NCI-H226 (cell line): ENCODE results near the gene CHST14.
A peak's percentile ranks its signal among the peaks of the same experiment; 100 is the strongest.

Experiments used
- DNase-seq: peaks from one replicate; pipeline ENCODE4 v3.0.0-alpha.2; 2015

CHST14 gene, protein sequence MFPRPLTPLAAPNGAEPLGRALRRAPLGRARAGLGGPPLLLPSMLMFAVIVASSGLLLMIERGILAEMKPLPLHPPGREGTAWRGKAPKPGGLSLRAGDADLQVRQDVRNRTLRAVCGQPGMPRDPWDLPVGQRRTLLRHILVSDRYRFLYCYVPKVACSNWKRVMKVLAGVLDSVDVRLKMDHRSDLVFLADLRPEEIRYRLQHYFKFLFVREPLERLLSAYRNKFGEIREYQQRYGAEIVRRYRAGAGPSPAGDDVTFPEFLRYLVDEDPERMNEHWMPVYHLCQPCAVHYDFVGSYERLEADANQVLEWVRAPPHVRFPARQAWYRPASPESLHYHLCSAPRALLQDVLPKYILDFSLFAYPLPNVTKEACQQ

DNA sequence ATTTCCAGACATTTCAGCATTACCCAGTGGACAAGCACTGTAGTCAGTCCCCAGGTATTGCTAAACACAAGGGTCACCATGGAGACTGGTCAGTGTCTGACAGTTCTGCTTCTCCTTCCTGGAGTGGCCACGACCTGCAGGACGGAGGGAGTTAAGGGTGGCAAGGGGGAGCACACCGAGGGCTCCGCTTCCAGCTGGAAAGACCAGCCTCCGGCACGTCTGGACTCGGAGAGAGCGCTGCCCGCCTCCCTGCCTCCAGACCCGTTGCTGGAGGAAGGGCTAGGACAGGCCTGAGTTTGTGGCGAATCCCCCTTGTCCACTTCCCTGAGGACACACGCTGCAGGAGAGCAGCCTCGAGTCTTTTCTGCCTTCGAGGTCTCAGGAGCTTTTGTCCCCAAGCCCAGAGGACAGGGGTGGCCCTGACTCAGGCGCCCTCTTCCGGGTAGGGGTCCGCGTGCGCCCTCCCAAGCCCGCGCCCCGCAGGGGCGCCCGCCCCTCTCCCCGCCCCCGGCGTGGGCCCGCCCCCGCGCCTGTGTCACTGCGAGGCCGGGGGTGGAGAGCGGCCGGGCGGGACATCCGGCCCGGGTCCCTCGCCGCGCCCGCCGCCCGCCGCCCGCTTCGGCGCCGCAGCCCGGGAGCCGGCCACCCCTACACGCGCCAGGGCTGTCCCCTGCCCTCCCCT, at the start of gene CHST14:
TSS of gene CHST14 (plus strand) at position 562 of the 682 bp plus-strand sequence. CDS start 230 bp downstream, outside the sequence.
- DNase-seq: no peak

DNA sequence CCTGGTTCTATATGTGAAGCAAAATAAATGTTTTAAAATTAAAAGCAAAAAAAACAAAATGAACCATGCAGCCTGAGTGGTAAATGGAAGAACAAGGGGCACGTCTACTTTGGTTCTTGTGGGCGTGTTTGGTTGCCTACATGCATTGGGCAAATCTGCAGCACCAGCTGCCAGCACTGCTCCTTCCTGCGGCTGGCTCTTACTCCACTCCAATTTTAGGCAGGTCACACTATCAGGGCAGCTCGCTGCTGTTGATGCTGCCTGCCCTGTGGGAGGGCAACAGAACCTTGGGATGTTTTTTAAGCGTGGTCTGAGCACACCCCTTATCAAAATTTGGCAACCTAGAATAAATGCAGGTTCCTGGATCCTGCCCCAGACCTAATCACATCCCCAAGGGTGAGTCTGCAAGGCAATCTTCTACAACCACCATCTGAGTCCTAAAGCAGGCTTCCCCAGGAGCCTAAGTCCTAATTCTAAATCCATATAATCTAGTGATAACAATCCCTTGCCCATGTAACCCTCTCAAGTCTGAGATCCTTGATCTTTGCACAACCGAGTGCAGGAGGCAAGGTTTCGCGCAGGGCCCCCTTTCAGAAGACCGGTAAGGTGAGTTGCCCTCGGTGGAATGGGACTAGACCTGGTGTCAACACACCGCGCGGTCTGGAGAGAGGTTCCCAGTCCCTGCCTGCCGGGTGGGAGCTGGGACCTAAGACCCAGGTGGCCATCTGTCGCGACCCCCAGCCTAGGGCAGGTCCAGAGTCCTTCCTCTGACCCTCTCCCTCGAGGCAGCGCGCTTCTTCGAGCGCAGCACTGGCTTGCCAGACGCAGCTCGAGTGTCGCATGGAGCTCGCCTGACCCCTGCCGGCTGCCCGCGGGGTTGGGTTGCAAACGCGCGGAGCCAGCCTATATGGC, 49.3 kb upstream of the CHST14 start:
- DNase-seq: no peak

DNA sequence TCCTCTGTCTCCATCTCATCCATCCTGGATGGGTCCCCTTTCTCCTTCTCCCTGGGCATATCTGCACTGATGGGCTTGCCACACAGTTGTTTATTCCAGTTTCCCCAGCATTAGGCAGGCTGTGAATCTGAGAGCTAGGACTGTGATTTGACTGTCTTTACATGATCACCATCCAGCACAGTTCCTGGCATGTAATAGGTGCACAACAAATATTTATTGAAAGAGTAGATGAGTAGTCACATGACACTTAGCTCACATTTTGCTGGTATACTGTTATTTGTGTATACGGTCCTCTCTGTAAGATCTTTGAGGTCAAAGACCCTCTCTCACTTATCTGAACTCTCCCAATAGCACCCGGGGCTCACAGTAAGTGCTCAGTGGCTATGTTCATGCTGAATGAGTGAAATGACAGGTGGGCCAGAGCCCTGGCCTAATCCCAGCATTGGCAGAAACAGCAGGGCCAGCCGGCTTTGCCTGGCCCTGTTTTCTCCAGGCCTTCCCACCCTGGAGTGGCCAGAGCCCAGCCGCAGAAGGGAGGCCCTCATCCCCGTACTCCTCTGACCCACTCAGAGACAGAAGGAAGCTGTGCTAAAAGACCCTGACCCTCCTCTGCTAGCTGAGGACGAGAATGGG, 46.2 kb upstream of the CHST14 start:
- no peak for DNase-seq

DNA sequence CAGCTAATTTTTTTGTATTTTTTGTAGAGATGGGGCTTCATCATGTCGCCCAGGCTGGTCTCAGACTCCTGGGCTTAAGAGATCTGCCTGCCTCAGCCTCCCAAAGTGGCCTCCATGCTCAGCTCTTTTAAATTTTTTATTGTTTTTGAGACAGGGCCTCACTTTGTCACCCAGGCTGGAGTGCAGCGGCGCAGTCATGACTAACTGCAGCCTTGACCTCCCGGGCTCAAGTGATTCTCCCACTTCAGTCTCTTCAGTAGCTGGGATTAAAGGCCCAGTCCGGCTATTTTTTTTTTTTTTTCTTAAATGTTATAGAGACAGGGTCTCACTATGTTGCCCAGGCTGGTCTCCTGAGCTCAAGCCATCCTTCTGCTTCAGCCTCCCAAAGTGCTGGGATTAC, 45.1 kb upstream of the CHST14 start:
- no peak for DNase-seq

DNA sequence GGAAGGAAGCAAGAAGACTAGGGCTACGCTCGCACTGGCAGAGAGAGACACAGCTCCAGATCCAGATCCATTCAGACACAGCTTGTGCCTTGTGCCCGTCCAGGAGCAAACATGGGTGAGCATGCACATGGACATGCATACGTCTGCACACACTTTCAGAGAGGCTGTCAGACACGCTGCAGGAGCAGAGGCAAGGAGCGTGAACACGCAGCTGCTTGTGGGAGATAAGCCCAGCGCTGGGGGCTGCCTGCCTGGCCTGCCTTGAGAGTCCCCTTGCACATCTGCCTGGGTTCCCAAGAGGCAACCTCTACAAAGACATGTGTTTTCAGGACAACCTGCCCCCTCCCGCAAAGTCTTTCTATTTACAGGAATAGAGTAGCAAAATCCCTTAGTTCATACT, 43.6 kb upstream of the CHST14 start:
- no peak for DNase-seq

DNA sequence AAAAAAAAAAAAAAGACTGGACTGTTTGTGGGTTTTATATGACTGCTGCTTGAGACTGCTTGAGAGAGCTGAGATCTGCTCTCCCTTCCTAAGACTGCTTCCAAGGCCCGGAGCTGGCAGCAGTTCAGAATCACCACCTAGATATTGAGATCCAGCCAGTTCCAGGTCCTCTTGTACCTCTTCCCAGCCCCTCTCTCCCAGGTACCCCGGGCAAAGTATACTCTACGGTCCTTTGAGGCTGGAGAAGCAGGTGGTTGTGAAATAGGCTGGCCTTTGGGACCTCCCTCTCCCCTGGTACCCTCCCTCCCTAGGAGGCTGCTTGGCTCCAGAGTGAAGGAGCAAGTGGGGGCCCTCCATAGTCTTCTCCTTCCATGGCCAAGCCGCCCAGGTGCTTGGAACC, 42.6 kb upstream of the CHST14 start:
- DNase-seq: no peak

DNA sequence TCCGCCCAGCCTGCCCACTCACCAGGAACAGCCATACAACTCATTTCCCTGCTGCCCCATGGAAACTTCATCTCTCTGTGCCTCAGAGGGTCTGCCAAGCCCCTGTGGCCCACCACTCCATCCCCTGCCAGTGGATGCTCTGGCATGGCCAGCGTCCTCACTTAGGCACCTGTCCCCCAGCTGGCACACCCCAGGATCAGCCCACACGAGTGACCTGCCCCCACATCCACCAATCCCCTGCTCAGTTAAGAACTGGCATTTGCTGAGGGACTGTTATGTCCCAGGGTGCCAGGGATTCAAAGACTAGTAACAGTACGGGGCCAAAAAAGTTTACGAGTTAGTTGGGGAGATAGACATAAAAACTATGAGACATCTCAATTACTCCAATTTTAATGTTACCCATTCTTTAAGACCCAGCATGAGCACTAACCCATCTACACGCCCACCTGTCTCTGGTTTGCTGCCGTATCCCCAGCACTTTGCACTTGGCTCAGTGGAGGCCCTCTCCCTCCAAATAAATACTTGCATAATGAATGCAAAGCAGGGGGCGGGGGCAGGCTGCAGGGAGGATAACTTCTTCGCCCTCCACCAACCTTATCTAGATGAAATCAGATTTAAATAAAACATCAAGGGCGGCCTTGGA, 41.6 kb upstream of the CHST14 start:
- DNase-seq: no peak

DNA sequence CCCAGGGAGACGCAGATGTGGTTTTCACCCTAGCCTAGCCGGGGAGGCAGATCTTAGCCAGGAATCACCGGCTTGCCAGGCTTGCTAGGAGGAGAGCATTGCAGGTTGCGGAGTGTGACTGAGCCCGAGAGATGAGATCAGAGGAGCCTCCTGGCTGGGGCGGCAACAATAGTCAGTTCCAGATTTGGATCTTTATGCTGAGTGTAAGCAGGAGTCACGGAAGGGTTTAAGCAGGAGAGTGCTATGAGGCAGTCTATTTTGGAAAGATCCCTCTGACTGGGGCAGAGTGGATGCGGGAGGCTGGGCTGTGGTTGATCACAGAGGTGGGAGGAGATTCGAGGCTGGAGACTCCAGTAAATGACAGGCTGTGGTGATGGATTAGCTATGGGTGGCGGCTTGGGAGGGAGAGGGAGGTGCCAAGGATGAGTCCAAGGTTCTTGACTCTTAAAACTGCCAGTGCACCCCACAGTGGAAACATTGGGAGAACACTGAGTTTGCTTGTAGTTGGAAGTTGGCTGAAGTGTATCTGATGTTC, 40.4 kb upstream of the CHST14 start:
- DNase-seq: peak; percentile 56

DNA sequence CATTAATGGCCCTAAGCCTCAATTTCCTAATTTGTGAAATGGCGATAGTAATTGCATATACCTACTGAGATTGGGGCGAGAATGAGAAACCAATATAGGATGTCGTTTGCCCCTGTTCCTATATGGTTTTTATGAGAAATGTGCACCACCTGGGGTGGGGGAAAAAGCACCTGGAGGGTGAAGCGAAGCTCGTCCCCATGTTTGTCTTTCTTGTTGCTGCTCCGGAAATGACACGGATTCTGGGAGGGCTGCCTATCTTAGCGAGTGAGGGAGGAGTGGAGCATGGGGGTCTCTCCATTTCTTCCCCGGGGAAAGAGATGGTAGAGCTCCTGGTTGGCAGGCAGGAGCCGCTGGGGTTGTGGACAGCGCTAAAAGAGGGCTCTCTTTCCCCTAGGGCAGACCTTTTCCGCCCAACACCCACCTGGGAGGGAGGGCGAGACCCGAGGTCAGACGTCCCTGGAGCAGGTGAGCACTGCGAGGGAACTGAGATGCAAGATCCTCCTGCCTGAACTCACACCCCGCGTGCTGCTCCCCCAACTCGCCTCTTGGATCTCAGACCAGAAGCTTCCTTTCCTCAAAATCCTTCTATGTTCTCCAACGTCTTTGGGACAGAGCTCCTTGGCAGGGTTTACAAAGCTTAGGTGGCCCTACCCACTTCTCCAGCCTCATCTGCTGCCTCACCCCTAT, 35.6 kb upstream of the CHST14 start:
- no peak for DNase-seq

DNA sequence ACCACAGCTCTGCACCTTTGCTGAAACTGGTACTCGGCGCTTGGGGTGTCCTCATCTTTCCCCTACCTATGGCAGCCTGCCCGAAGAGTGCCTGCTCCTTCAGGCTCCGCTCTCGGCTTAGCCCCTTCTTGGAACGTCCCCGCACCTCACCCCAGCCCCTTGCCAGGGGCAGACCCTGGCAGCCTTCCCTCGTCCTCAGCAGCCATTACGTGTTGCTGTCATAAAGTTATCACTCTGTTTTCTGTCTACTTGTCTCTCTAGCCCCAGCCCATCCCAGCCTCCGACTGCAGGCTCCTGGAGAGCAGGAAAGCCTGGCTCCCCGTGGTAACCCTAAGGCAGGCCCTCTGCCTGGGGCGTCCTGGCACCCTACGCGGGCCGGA, 35.1 kb upstream of the CHST14 start:
- no peak for DNase-seq

DNA sequence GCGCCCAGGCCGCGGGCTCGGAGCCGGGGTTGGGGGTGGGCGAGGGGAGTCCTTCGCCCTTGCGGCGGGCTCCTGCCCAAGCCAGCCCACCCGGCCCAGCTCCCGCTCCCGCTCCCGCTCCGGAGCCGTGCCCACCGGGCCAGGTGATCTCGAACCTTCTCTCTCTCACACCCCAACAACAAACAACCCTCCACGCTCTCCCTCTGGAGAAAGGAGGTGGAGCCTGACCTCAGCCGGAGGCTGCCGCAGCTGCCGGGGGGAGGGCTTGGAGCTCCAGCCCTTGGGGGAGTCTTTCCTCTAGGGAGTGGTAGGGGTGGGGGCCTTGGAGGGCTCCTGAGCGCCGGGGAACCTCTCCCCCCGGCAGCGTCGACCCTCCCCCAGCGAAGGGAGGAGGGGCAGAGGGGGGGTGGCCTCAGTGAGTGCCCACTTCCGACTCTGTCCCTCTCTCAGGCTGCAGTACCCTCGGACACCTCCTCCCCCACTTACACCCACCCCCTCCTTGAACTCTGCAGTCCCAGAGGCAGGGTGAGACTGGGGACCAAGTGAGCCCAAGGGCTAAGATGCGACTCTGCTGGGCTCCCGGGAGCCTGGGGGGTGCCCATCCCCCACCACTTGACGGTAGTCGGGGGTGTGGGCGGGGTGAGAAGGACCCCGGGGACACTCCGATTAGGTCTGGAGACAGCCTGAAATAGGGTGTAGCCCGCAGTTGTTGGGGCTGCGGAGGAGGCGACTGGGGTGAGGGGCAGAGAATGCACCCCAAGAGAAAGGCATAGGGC, 34.5 kb upstream of the CHST14 start:
- DNase-seq: no peak

DNA sequence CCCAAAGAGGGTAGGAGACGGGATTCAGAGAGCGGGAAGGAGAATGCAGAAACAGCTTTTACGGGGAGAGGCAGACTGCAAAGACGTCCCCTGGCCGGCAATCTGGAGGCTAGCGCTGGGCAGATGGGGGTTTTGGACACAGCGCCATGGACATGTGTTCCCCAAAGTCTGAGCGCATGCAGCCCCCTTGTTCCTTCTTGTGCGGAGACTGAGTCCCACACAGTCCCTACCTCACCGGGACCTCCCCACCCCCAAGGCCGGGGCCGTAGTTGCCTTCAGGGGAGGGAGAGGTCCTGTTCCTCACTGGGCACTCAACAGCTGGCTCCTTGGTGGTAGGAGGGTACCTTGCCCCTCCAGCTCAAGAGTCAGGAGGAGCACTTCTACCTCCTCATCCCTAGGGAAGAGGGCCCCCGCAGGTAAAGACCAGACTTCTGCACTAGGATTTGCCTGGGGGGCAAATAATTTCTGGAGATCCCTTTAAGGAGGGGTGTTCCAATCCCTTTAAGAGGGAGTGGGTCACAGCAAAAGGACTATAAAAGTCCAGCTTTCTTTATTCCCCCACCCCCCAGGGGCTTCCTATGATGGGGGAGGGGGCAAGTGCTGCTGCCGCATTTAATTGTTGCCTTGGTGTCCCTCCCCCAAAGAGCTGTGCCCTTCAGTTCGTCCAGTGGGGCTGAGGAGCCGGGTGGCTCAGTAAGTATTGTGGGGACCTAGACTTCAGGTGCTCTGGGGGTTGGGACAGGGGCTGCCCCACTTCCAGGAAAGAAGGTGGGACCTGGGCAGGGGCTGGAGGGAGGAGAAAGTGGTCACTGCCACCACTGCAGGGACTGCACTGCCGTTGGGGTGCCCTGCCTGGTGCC, 33.7 kb upstream of the CHST14 start:
- no peak for DNase-seq

DNA sequence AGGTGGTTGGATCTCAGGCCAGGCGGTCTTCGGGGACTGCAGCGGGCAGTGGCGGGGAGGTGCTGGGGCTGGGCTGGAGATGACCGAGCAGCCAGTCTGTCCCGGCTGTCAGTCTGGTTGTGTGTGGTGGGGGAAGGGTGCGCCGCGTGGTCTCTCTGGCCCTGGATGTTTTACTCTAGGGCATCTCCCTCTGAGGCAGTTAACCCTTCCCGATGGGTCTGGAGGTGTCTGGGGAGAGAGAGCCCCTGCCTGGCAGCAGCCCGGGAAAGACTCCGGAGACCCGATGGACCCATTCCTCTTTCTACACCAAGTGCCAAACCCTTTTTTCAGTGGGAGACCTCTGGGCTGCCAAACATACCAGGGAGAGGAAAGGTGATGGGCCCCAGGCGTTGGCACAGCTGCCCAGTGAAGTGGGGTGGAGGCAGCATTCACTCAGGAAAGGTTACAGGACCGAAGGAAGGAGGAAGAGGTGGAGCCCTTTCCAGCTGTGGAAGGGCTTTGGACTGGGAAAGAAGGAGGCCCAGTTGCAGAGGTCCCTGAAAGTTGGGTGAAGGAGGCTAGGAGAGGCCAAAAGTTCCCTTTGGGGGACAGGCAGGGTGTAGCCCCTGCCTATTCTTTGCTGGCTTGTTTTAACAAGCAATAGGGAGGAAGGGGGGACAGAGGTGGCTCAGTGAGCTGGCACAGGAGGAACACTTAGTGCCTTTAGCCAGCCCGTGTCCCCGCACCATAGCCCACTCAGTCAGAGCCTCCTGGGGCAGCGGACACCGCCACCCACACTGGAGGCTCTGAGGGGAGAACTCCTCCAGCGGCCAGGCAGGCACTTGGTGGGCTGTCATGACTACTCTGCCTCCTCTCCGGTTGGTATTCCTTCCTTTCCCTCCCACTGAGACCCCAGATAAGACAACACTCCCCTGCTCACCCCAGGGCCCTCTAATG, 32.8 kb upstream of the CHST14 start:
- no peak for DNase-seq

DNA sequence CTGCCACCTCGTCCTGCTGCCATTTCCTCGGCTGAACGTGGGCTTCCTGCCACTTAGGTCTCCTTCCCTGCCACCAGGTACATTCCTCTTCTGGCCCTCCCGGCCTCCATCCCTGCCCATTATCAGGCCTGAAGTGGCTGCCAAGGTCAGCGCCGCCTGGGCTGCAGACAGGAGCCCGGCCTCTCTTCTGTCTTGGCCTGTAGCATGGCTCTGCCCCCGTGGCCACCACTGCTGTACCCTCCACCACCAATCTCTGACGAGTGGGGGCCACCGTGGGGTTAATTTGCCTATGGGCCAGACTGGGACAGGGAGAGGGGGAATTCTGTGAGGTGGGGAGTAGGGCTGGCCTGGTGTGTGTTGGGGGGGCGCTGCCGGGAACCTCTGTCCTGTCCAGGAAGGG, 32.1 kb upstream of the CHST14 start:
- DNase-seq: no peak

DNA sequence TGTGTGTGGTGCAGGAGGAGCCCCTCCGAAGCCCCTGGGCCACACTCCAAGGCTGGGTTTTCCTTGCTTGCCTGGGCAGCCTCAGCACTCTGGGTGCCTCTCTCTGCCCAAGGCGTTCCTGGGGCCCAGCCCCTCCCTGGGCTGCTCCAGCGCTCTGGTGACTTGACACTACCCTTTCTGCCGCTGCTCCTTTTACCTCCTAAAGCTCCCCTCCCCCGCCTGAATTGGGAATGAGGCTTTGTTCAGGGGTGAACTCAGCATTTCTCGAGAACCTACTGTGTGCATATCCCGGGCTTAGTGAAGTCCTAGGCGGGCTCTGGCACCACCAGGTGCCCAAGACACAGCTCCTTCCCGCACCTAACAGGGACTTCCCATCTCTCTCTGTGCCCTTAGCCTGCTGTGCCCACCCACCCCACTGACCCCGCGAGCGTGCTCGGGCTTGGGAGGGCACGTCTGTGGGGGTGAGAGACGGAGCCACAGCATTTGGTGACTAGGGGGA, 31.3 kb upstream of the CHST14 start:
- DNase-seq: no peak

DNA sequence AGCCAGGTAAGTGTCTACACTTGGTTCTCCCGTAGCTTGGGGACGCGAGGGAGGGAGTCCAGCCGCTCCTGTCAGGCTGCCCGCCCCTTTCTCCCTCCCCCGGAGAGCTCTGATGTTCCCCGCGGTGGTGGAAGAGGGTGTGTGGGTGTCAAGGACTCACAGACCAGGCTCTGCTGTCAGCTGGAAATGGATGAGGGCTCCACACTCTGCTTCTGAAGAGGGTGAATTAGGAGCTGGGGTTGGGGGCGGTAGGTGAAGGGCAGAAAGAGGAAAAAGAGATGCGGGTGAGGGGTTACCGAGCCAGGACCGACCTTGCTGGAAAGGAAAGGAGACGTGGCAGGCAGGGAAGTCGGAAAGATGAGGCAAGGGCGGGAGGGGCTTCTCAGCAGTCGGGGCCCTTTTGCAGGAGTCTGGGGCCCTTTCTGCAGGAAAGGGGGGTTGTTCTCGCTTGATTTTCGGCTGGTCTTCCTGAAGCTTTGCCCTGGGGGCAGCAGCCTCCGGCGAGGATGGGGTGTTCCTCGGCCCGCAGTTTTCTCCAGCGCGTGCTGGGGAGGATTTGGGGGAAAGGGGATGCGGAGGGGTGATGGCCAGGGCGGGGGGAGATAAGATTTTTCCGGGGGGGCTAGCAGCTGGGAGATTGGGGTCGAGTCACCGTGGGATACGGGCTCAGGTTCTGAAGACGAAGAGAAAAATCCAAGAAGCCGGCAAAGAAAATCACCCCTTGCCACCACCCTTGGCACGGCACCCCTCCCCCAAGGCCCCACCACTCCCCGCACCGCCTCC, 30.6 kb upstream of the CHST14 start:
- no peak for DNase-seq

DNA sequence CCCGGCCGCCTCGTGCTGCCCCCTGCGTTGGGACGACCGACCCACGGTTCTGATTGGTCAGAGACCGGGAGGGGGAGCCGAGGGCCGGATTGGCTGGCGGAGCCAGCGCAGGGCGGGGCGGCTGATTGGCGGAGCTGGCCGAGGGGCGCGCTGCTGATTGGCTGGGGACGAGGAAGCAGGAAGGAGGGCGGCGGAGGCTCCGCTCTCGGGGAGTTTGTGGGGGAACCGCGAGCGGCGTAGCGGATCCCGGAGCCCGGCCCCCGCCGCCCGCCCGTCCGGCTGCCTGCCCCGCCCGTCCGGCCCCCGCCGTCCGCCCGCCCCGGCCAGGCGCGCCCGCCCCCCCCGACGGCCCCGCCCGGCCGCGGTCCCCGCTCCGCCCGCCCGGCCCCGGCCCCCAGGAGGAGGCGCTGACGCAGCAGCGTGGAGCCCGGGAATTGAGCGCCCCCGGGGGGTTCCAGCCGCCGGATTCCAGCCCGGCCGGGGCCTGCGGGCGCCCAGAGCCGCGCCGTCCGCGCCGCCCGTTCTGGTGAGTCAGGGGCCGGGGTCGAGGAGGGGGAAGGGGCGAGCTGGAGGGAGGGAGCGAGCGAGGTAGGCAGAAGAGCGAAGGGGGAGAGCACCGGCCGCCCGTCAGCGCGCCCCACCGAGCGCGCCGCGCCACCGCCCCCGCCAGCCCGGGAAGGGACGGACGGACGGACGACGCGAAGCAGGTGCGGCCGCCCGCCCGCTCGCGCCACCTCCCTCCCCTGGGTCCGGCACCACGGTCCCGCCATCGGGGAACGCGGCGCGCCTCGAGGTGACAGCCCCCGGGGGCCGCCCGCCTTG, 29.8 kb upstream of the CHST14 start, which contains the start of gene BAHD1:
TSS of gene BAHD1 (plus strand) at position 211 of the 822 bp plus-strand sequence. CDS start 17,512 bp downstream, outside the sequence.
- DNase-seq: peak; percentile 80
